GM10847 (cell line): ENCODE measurements around the gene INPP5A.

Experiments used
- POLR2A ChIP-seq: IDR thresholded peaks from 2 replicates; pipeline ENCODE4 v1.6.1; 2011; ENCODE audit not compliant: insufficient read length; ENCODE audit errors: extremely low read depth

Gene INPP5A

GRCh38 chr10:132664883-132665282 lies 127.3 kb downstream of the INPP5A start:
- TF ChIP-seq POLR2A = no peak

GRCh38 chr10:132665946-132666704 lies 128.5 kb downstream of the INPP5A start:
- no peak for TF ChIP-seq POLR2A

- TF ChIP-seq POLR2A = no peak
Observed at GRCh38 chr10:132666705-132667341, 129.2 kb downstream of the INPP5A start.

- TF ChIP-seq POLR2A = no peak
Observed at GRCh38 chr10:132667342-132668047, 129.9 kb downstream of the INPP5A start.

GRCh38 chr10:132668048-132668394 lies 130.4 kb downstream of the INPP5A start:
- TF ChIP-seq POLR2A = no peak

- no peak for TF ChIP-seq POLR2A
Observed at GRCh38 chr10:132669208-132669861, 131.7 kb downstream of the INPP5A start.

GRCh38 chr10:132670546-132671227 lies 133.1 kb downstream of the INPP5A start:
- TF ChIP-seq POLR2A = no peak

GRCh38 chr10:132671228-132672154 lies 133.9 kb downstream of the INPP5A start:
- TF ChIP-seq POLR2A = no peak

- TF ChIP-seq POLR2A = no peak
Observed at GRCh38 chr10:132674311-132674710, 136.7 kb downstream of the INPP5A start.

GRCh38 chr10:132675031-132675740 lies 137.6 kb downstream of the INPP5A start:
- no peak for TF ChIP-seq POLR2A

GRCh38 chr10:132676193-132676891 lies 138.8 kb downstream of the INPP5A start:
- TF ChIP-seq POLR2A = no peak

GRCh38 chr10:132677096-132677472 lies 139.5 kb downstream of the INPP5A start:
- TF ChIP-seq POLR2A = no peak

GRCh38 chr10:132677473-132678227 lies 140.1 kb downstream of the INPP5A start:
- no peak for TF ChIP-seq POLR2A
